WERI-Rb-1 (cell line): ENCODE data around the gene TMEM263.

Experiments used
- DNase-seq: peaks from one replicate; pipeline ENCODE4 v3.0.0-alpha.2; 2020
- H3K27ac ChIP-seq: fragments of 250-450 bp; sonication (Bioruptor Pico); 2 replicates; pipeline ENCODE4 v1.5.1; 2020; ENCODE audit warnings: mild to moderate bottlenecking, moderate library complexity
- H3K27me3 ChIP-seq: fragments of 250-450 bp; sonication (Bioruptor Pico); 2 replicates; pipeline ENCODE4 v1.5.1; 2021; ENCODE audit warnings: mild to moderate bottlenecking, low read depth, moderate library complexity; ENCODE audit not compliant: insufficient read depth, severe bottlenecking
- H3K36me3 ChIP-seq: fragments of 250-450 bp; sonication (Bioruptor Pico); 2 replicates; pipeline ENCODE4 v1.5.1; 2020; ENCODE audit warnings: mild to moderate bottlenecking, moderate library complexity
- H3K4me3 ChIP-seq: 2 replicates; pipeline ENCODE4 v1.5.1; 2011; ENCODE audit warnings: low read depth, mild to moderate bottlenecking, control low read depth, low read length
- H3K9me3 ChIP-seq: fragments of 250-450 bp; sonication (Bioruptor Pico); 2 replicates; pipeline ENCODE4 v1.5.1; 2021; ENCODE audit warnings: mild to moderate bottlenecking, moderate library complexity; ENCODE audit not compliant: severe bottlenecking
- TF ChIP-seq, protein P1 (sequence below): IDR thresholded peaks from 2 replicates; pipeline ENCODE4 v1.5.1; 2011; ENCODE audit warnings: low read depth, mild to moderate bottlenecking, control low read depth, inconsistent platforms, low read length

TMEM263 gene

DNA sequence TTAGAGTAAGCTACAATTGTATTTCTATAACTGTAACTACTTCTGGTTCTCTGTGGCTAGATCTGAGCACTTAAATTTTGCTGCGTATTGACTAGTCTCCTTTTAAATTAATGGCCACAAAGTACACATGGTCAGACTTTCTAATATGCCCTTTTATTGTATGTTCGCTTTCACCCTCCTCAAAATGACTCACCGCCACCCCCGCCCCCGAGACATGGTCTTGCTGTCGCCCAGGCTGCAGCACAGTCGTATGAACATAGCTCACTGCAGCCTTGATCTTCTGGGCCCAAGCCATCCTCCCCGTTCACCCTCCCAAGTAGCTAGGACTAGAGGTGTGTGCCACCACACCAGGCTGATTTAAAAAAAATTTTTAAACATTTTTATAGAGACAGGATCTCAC is 19.4 kb downstream of the TMEM263 start:
- H3K4me3 ChIP-seq = no peak overlapping the region
- H3K36me3 ChIP-seq = peaks cover 19% of the 10 kb centered on the region
- DNase-seq = no peak
- no peaks in the 10 kb centered on the region for H3K9me3 ChIP-seq
- TF ChIP-seq, protein P1, sequence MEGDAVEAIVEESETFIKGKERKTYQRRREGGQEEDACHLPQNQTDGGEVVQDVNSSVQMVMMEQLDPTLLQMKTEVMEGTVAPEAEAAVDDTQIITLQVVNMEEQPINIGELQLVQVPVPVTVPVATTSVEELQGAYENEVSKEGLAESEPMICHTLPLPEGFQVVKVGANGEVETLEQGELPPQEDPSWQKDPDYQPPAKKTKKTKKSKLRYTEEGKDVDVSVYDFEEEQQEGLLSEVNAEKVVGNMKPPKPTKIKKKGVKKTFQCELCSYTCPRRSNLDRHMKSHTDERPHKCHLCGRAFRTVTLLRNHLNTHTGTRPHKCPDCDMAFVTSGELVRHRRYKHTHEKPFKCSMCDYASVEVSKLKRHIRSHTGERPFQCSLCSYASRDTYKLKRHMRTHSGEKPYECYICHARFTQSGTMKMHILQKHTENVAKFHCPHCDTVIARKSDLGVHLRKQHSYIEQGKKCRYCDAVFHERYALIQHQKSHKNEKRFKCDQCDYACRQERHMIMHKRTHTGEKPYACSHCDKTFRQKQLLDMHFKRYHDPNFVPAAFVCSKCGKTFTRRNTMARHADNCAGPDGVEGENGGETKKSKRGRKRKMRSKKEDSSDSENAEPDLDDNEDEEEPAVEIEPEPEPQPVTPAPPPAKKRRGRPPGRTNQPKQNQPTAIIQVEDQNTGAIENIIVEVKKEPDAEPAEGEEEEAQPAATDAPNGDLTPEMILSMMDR = no peak
- H3K27ac ChIP-seq = no peak overlapping the region
- no peaks in the 10 kb centered on the region for H3K27me3 ChIP-seq

DNA sequence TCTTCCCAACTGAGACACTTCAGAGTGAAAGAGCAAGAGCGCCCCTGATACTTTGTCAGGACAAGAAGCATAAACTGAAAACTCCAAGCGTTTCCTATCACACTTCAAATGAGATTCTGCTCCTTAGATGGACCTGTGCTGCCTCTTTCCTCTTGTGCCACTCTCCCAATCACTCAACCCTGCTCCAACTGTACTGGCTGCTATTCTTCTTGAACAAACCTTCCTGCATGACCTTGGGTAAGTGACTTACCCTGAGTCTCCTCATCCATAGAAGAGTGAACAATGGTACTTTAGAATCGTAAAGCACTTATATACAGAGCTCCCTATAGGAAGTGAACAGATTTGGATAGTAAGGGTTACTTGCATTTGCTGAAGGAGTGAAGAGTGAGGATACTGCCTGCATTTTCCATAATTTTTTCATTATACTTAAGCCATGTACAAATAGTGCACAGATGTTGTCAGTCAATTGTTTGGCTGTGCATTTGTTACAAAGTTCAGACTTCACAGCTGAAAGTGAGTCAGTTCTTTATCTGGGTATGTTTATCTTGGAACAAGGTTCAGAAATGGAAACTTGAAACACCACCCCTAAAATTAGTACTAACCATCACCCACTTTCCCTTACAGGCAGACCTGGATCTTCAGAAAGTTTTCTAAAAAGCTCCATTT is 20.4 kb downstream of the TMEM263 start:
- Histone ChIP-seq H3K27ac (no peak overlapping the region), H3K9me3 (no peaks in the 10 kb centered on the region), H3K36me3 (peaks cover 15% of the 10 kb centered on the region), H3K4me3 (no peak overlapping the region), H3K27me3 (no peaks in the 10 kb centered on the region)
- DNase-seq = no peak
- TF ChIP-seq, protein P1 = no peak

DNA sequence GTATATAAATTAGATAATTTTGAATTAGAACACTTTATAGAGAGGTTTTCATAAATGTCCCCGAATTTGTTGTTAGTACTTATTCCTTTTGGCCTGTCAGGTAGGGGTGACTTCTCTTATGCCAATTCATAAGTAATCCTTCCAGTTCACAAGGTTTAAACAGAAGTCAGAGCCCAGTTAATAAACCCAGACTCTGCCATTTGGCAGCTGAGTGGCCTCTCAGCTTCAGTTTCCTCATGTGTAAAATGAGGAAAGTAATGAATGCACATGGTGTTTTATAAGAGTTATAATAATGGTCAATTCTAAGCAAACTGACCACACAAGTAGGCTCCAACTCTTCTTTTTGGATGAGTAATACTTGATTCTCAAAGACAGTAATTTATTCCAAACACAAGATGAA is 21.0 kb downstream of the TMEM263 start:
- Histone ChIP-seq H3K27me3 (no peaks in the 10 kb centered on the region), H3K27ac (no peak overlapping the region)

DNA sequence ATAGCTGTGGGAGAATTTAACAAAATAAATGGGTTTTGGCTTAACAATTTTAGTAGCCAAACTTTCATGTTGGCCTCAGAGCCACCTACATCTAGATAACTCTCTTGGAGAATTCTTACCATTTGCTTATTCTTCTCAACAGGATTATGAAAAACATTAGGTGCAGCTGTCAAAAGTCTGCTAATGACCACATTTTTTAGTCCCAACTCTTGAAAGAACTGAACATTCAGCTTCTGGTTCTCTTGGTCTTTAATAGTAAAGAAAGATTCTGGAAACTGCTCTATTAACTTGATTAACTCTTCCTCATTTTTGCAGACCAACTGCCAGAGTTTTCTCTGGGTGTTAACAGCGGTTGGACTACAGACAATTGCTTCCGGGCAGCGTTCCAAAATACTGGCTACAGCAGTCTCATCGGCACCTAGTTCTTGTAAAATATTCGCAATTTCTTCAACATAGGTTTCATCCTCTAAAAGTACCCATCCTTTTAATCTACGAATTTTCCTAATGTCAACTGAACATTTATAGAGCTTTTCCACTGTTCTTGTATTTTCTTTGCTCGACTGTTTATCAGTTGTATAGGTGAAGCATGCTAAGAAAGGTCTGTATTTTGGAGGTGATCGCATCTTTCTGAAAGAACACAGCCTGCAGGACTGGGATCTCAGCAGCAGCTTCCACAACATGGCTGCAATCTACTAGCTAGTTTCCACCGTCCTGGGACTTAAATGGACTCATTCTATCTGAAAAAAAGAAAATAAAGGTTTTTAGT is 22.5 kb downstream of the TMEM263 start:
- no peak for DNase-seq
- TF ChIP-seq, protein P1 = no peak
- no peak overlapping the region for H3K27ac ChIP-seq
- H3K36me3 ChIP-seq = peaks cover 6% of the 10 kb centered on the region
- H3K9me3 ChIP-seq = no peaks in the 10 kb centered on the region
- H3K27me3 ChIP-seq = no peaks in the 10 kb centered on the region
- H3K4me3 ChIP-seq = no peak overlapping the region

More for the DNA sequence above, 21.0 kb downstream of the TMEM263 start:
- no peak overlapping the region for H3K4me3 ChIP-seq
- no peaks in the 10 kb centered on the region for H3K9me3 ChIP-seq
- H3K36me3 ChIP-seq = peaks cover 10% of the 10 kb centered on the region; the same call in 1 of the 2 replicates
- DNase-seq = no peak
- TF ChIP-seq, protein P1 = no peak

DNA sequence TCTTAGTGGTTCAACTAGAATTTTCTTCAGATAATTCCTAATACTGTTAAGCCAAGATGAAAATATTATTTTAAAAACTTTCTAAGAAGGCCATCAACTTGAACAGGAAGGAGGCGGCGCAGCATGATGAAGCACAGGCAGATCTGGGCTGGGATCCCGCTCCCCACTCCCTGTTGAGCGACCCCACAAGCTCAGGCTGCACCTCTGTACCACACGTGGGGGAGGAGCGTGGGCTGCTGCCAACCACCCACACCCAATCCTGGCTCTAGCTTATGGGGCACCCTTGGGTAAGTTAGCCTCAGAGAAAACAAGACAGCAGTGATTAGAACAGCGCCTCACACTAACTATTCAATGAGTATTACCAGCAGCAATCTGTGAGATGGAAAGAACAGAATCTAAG is 25.2 kb downstream of the TMEM263 start:
- H3K4me3 ChIP-seq = no peak overlapping the region
- no peak overlapping the region for H3K27ac ChIP-seq
- DNase-seq = no peak
- H3K36me3 ChIP-seq = peaks cover 30% of the 10 kb centered on the region
- H3K27me3 ChIP-seq = no peaks in the 10 kb centered on the region
- TF ChIP-seq, protein P1 = no peak
- no peaks in the 10 kb centered on the region for H3K9me3 ChIP-seq
